GM21515 (cell line): ENCODE data around the gene CEP192.

ENCODE experiments used
- ATAC-seq: cut with Tn5 transposase; IDR thresholded peaks from one replicate; pipeline ENCODE4 v1.9.1; 2021; ENCODE audit not compliant: unreplicated experiment

CEP192 gene

DNA sequence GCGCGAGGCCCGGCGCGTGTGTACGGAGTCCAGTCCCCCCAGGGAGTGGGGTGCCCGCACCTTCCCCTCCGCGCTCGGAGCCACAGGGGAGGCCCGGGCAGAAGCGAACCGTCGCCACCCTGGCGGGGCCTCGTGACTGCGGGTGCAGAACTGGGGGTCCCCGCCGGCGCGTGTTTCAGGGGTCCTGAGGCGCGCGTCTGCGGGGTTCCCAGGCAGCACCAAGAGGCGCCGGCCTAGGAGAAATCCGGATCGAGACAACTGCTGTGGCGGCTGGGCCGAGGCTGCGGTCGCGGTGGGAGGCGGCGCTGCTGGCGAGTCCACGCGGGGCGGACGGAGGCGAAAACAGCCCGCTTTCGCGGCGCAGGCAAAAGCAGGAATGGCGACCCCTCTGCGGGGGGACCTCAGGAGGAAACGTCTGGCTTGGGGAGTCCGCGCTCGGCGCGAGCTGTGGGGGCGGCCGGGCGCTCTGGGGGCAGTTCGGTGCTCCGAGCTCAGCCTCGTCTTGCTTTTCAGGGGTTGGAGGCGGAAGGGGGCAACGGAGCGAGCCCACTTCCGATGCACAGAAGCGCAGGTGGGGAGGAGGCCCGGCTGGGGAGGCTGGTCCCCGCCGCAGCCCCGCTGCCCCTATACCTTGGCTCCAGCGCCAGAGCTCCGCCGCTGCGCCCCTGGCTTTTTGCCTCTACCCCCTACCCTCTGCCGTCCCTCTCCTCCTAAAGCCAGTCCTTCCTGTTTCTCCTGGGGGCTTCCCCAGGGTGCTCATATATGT is 145.9 kb downstream of the CEP192 start:
- peak; percentile 34 for ATAC-seq

DNA sequence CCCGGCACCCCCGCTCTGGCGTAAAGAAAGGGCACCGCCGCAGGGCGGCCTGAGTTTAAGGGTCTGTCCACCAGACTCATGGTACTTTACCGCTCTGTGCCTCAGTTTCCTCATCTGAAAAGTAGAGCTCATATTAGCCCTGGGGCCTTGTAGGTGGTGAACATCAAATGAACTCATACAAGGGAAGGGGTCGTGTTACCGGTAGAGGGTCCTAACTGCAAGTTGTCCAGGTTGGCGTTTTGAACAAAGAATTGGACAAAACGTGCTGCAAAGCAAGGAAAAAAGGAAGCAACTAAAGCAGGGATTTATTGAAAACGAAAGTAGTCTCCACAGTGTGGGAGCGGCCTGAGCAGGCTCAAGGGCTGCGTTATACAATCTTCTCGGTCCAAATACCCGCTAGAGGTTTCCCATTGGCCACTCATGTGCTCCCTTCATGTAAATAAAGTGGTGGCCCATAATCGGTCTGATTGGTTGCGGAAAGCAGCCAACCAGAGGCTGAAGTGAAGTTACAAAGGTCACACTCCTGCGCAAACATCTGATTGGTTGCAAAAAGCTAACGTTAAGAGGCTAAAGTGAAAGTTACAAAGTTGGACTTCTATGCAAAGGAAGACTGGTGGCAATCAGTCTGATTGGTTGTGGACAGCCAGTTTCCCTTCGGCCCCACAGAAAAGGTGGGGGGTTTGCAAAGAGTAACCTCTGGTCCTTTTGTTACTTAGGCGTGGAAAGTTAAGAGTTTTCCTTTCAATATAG is 146.7 kb downstream of the CEP192 start:
- ATAC-seq: peak; percentile 71

- ATAC-seq: no peak
Observed at GRCh38 chr18:13138420-13139139, 147.4 kb downstream of the CEP192 start.

DNA sequence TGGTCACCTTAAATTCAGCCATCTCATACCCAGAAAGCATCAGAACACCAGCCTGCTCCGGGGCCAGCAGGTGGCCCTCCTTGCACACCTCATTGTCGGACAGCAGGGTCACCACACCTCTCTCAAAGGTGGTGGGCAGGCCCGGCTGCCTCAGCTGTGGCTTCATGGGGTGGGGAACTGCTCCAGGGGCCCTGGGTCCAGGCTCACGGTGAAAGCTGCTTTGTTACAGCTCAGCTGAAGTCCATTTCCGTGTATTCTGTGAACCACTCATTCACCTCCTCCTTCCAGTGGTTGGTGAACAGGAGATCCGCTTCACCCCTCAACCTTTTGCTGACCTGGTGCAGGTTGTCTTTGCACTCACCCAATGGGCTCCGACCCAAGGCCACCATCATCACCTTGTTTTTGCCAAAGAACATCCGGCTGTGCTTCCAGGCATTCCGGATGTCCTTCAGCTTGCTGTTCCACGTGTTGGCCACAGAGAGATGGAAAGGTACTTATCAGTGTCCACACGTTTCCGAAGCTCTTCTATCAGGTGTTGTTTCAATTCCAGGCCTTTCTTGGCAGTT is 148.8 kb downstream of the CEP192 start:
- ATAC-seq: no peak

DNA sequence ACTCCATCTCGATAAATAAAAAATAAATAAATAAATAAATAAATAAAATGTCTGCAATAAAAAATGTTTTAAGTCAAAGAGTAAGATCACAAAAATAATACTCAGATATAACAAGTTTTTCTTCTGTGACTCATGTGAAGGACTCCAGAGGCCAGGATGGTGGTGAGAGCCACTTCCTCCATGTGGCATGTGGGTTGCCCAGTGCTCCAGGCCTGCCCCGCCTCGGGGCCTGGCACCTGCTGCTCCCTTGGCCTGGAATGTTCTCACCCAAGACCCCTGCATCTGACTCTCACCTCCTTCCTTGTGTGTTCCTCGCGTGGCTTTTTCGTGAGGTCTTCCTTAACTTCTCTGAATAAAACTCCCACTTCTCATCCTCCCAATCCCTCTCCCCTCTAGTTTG is 150.0 kb downstream of the CEP192 start:
- ATAC-seq: no peak

DNA sequence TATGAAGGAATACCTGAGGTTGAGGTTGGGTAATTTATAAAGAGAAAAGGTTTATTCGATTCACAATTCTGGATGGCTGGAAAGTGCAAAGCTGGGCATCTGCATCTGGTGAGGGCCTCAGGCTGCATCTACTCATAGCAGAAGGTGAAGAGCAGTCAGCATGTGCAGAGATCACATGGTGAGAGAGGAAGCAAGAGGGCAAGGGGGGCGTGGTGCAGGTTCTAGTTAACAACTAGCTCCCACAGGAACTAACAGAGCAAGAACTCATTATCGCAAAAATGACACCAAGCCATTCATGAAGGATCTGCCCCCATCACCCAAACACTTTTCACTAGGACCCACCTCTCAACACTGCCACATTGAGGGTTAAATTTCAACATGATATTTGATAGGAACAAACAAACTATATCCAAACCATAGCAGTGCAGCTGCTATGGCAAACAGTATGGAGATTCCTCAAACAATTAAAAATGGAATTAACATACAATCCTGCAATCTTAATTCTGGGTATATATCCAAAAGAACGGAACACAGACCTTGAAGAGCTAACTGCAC is 154.6 kb downstream of the CEP192 start:
- no peak for ATAC-seq

GRCh38 chr18:13147130-13147529 is 156.0 kb downstream of the CEP192 start:
- no peak for ATAC-seq

GRCh38 chr18:13151656-13152055 is 160.5 kb downstream of the CEP192 start:
- ATAC-seq: no peak

- ATAC-seq: no peak
Observed at GRCh38 chr18:13158428-13158827, 167.3 kb downstream of the CEP192 start.

- ATAC-seq: no peak
Observed at GRCh38 chr18:13159579-13159978, 168.4 kb downstream of the CEP192 start.

DNA sequence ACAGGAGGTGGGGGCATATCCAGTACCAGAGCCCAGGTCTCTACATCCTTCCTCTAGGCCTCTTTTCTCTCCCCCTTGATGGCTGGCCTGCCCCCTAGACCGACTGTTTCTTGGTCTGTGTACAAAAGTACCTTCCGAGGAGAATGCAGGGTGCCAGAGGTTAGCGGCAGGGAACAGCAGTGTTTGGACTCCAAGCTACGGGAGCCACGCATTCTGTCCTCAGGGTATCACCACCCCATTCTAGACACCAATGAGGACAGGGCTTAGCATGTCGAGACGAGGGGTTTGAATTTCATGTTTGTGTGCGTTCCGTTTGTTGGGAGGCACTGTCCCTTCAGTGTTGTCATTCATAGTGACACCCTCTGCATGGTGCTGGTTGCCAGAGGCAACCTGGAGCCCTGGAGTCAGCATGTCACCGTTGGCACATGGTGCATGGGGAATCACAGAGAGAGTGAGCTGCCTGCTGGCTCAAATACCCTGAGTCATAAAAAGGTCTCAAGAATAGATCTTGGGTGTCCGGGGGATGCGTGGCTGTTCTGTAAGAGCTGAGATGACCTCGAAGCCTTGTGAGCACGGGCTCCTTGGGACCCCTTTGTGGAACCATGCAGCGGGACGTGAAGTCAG is 170.2 kb downstream of the CEP192 start:
- no peak for ATAC-seq

GRCh38 chr18:13163167-13163927 is 172.2 kb downstream of the CEP192 start:
- no peak for ATAC-seq

DNA sequence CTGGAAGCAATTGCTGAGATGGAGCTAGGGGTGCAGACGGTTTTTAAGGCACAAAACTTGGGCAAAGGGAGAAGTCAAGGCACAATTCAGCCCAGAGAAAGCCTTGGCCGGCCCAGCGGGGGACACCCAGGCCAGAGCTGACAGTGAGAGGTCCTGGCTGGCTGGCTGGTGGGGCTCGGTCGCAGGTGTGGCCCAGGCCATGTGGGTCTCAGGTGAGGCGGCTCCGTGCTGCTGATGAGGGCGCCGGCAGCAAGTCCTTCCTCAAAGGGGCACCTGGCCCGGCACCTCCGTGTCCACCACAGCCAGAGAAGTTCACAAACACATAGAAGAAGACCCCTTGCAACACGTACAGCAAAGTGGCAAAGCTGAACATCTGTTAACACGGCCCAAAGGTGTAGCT is 173.2 kb downstream of the CEP192 start:
- no peak for ATAC-seq

DNA sequence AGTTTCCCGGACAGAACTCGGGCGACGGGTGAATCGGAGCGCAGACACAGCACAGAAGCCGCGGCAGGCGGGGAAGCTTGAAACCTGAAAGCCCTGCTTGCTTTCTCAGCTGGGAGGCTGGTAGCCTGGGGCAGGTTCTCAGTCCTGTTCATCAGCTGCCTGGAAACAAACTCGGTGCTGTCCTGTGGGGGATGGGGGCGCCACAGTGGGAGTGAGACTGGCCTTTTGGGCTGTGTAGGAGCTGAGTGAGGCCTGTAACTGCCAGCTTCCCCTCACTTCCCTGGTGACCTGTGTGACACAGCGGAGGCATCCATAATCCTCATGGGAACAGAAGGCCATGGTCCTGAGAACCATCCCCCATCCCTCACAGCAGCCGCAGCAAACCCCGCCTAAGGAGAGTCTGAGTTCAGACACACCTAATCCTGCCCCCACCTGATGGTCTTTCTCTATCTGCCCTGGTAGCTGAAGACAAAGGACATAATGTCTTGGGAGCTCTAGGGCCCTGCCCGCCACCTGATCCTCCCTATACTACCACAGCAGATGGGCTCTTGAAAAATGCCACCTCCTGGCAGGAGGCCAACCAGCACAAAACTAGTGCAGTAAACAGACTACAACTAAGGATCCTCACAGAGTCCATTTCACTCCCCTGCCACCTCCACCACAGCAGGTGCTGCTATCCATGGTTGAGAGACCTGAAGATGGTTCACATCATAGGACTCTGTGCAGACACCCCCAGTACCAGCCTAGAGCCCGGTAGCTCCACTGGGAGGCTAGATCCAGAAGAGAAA is 174.7 kb downstream of the CEP192 start:
- no peak for ATAC-seq

GRCh38 chr18:13173578-13174145 is 182.5 kb downstream of the CEP192 start:
- no peak for ATAC-seq
